GM19395 (cell line): ENCODE measurements around the gene MEIS1.
"Not testable (repeated sequence)": the region's sequence is repeated elsewhere in the genome, so short reads cannot be mapped to it uniquely, and the experiment has no call there.

Experiments
- ATAC-seq: cut with Tn5 transposase; IDR thresholded peaks from one replicate; pipeline ENCODE4 v1.9.1; 2021; ENCODE audit warnings: mild to moderate bottlenecking, moderate library complexity; ENCODE audit not compliant: unreplicated experiment

MEIS1 gene

DNA sequence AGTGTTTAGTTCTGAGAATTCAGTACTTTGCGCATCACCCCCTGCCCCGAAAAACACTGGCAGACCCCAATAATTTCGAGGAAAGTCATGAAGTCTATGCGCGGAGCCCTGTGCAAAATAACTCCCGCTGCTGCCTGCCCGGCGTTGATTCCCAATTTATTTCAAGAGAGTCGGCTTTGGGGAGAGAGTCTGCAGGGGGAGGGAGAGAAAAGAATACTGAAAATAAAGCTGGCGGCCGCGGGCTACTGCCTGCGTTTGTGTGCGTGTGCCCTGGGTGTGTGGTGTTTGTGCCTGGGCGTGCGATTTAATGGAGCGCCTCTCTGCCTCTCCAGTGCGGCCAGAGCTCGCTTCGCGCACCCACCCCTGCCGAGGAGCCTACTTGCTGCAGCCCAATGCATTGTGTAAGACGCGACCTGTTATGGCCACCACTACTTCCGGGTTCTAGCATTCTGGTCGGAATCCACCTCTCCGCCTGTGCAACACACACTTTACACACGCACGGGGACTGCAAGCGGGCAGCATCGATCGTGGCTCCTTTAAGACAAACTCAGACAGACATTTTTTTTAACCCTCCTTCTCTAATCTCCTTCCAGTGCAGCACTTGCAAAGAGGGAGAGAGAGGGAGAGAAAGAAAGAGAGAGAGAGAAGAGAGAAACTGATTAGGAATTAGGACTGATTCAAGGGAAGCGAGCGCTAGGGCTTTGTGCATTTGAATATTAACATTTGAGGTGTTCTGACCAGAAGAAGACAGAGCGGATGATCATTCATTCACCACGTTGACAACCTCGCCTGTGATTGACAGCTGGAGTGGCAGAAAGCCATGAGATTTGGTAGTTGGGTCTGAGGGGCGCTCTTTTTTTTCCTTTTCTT lies at the start of gene MEIS1:
Gene MEIS1 (plus strand): TSS at position 447 of the 870 bp plus-strand sequence. CDS start 732 bp downstream, outside the sequence.
- ATAC-seq = peak; percentile 77

DNA sequence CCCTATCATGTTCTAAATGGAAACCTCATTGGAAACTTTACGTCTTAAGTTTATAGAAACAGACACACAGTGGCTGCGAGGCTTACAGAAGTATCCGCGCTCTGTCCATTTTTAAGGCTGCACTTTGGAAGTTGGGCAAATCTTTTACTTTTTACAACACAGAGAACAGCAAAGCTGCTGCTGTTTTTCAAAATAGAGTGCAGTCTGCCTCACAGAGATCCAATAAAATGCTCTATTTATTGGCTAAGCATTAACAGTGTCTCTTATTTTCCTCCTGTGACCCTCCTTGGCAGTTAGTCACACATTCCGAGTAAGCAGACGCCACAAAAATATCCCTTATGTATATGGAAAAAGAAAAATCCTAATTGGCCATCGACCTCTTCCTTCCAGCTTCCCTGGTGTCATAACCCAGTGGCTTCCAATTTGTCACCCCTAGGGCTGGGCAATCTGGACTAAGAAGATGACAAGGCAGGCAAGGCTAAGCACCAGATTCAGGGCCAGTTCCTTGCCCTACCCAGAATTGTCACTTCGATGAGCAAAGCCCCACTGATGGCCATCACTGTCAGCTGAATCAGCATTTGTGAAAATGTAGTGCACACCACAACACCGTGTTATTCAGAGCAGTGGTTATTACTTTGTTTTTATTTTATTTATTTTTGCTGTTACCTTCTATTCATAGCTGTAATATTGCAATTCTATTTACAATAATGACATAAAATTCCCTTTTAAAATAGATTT lies 47.7 kb upstream of the MEIS1 start:
- ATAC-seq = no peak

DNA sequence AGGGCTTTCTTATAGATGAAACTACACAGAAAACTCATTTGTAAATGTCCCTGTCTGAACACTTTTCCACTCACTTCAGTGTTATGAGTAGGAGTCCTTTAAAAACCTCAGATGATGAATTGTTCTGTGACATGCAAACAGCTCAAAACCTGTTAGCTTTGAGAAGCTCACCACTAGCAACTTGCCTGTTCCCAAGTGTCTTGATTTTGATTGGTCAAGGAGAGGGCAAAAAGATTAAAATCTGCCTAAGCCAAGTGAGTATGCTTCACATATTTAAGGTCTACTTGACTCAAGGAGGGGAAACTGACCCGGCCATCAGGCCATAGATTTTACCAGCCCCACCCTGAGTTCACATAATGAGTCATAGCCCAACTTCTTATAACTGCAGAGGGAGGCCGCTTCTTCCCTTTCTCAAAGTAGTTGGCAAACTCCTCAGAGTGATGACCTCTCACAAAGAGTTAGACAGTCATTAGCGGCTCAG lies 45.2 kb upstream of the MEIS1 start:
- ATAC-seq = no peak

DNA sequence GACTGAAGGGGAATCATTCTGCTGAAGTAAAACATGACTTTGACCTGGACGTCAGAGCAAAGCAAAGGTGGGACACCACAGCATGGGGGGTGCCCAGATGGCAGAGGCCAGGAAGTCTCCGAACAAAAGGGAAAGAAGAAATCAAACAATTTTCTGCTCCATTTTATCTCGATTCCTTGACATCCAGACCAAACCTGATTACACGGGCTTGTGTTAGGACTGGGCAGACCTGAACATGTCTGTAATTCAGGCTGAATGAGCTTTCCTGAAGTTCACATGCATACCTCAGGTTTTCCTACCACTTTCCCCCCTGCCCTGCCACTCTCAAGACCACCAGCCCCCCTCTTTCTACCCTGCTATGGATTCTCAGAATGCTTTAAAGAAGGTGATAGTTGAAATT lies 44.8 kb upstream of the MEIS1 start:
- no peak for ATAC-seq

DNA sequence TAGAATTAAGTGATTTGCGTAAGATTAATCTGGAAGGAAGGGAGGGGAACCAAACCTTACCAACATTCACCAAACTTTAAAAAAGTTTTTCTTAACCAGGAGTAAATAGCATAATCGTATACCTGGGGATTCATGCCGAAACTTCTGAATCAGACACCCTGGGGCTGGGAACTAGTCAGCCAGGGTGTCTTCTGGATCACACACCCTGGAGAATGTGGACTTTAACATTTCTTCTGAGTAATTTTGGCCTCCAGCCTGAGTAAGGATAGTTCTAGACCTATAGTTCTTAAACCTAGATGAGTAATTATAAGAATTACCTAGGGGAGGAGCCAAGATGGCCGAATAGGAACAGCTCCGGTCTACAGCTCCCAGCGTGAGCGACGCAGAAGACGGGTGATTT lies 44.1 kb upstream of the MEIS1 start:
- no peak for ATAC-seq

DNA sequence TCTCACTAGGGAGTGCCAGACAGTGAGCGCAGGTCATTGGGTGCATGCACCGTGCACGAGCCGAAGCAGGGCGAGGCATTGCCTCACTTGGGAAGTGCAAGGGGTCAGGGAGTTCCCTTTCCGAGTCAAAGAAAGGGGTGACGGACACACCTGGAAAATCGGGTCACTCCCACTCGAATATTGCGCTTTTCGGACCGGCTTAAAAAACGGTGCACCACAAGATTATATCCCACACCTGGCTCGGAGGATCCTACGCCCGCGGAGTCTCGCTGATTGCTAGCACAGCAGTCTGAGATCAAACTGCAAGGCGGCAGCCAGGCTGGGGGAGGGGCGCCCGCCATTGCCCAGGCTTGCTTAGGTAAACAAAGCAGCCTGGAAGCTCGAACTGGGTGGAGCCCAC lies 43.7 kb upstream of the MEIS1 start:
- ATAC-seq = not testable (repeated sequence)

DNA sequence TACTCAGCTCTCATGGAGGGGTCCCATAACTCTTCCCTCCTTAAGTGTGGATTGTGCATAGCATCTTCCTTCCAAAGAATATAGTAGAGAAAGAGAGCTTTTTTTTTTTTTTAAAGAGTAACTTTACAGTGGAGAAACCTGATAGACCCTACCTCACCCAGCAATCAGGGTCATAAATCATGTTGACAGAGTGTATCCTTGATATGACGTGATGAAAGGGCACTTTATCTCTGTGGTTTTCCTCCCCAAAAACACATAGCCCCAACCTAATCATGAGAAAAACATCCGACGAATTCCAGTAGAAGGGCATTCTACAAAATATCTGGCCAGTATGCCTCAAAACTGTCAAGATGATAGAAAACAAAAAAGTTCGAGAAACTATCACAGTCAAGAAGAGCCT lies 29.5 kb upstream of the MEIS1 start:
- ATAC-seq = no peak

DNA sequence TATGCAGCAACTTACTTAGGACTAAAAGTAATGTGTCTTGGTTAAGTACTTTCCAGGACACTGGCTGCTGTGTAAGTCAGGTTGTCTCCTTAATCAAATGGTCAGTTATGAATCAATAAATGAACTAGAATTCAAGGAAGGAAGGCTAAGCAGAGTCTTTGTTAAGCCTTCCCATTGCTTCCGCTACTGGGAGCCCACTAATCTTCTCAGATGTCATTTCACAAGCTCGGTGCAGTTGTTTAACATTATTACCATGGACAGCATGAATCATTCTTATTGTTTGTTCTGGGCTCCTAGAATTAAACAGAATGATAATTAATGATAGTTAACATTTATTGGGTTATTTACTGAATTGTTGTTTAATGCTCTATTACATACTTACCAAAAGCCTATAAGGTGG lies 26.0 kb upstream of the MEIS1 start:
- no peak for ATAC-seq

DNA sequence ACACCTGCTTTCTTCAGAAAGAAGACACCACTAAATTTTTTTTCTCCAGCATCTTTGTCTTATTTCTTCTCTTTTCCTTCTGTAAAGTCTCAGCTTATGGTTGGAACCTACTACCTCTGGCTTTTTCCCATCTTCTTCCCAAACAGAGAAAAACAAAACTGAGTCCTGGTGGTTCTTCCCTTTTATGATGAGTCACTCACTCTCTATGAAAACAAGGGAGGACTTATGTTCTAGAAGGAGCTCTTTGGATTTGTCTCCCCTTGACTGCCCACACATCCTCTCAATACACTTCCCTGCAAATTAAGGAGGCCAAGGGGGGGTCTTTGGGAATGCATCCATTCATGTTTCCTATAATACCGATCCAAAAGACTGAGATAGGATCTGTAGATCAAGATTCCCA lies 22.1 kb upstream of the MEIS1 start:
- no peak for ATAC-seq

DNA sequence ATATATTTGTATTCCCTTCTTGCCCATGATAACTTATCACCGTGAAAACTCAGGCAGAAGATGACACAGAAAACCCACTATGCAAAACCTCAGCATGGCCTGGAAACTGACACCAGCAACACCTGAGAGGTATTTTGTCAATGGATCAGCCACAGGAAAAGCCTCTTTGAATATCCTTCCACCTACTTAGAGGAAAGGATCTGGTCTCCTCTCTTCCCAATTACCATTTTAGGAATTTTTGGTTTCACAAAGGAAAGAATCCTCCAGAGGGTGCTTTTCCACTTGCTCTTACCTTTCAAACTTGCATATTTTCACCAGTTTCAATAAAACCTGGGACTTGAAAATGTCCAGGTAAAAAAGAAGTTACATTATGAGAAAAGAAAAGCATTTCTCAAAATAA lies 20.0 kb upstream of the MEIS1 start:
- ATAC-seq = no peak

DNA sequence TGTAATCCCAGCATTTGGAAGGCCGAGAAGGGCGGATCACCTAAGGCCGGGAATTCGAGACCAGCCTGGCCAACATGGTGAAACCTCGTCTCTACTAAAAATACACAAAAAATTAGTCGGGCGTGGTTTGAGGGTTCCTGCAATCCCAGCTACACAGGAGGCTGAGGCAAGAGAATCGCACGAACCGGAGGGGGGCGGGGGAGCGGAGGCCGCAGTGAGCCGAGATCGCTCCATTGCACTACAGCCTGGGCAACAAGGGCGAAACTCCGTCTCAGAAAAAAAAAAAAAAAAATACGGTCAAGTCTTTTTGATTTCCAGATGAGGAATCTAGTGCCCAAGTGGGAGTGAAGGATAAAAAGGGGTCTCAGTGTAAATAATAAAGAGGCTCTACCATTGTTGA lies 16.5 kb upstream of the MEIS1 start:
- ATAC-seq = no peak

DNA sequence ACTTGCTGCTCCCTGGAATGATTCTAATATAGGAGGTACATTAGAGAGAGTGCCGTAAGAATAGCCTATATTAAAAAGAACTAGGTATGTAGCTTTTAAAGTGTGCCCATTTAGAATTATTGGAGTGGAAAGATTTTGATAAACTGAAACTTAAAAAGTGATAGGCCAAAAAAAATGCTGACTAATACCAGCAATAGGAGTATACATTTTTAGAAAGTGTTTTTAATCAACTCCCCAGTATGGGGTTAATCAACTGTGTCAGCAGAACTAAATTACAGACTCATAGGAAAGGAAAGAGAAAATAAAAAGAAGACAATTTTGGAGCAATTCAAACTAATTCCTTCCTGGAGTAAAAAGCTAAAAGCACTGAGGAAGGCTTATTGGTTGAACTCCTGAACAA lies 13.3 kb upstream of the MEIS1 start:
- ATAC-seq = no peak

DNA sequence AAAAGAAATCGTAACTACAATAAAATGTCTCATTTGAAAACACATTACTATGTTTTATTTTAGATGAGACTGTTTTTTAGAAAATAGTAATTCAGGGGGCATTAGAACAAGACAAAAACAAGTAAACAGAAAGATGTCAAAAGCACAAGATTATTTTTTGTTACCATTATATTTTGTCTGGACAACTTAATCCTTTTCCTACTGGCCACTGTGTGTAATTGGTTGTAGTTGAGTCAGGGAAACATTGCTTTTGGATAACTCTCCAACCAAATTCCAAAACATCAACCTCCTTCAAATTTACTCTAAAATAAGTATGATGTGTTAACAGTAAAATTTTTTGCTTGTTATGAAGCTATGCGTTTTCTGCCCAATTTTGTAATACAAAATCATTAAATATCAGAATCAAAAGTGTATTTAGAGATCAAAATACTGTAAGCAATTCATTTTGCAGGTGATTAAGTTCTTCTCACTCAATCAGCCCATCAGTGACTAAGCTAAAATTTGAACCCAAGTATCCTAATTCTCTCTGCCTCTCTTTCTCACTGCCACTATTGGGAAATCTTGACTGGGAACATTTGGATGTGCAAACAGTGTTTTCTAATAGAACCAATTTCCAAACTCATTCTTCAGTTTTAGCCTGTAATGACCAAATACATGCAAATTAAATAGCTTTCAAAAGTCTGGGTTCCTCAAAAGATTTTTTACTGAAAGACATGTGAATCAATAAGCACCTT lies 11.4 kb upstream of the MEIS1 start:
- no peak for ATAC-seq

DNA sequence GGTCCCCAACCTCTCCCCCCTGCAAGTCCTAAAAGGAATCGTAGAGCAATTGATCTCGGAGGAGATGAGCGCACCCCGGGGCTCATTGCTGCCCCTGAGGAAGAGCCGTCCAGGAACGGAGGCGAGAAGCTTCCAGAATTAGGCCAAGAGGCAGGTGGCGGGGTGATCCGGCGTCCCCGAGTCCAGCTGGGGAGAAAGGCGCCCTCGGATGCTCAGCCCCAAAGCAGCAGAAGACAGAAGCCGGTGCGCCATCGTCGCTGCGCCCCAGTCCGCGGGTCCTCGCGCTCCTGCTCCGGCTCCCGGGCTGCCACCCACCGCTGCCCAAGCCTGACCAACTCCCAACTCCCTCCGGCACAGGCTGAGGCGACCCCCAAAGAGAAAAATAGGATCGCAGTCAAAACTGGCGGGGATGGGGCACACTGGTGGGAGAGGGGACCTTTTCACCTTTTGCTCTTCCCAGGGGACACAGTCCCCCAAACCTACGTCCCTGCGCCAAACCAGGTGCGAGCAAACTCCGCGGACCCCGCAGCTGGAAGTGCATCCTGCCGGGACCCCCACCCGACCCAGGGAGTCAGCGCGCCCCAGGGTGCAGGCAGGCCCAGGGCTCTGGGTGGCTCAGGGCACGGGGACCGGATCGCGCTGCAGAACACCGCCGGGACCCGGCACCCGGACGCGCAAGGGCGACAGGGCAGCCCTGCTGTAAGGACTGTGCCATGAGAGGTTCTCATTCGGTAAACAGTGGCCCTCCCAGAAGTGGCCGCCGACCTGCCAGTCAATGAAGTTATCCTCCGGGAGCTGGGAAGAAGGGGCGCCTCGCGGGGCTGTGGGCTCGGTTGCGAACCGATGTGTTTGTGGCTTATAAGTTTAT lies 8.4 kb upstream of the MEIS1 start:
- ATAC-seq = no peak

DNA sequence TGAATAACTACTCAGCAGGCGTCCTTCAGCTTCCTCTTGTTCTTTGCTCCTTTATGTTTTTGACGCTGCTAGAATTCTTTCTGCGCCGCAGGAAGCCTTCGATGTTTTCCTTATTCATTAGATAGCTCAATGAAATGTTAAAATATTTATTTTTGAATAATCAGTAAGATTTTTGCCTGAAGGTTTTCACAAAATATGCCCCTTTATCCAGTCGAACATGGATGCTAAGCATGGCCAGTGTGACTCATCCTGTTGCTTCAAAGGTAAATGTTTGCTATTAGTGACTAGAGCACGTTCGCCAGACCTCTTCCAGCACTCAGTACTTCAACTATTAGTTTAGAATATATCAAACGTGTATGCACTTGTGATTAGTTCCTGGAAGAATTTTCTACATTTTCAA lies 7.6 kb upstream of the MEIS1 start:
- ATAC-seq = no peak

DNA sequence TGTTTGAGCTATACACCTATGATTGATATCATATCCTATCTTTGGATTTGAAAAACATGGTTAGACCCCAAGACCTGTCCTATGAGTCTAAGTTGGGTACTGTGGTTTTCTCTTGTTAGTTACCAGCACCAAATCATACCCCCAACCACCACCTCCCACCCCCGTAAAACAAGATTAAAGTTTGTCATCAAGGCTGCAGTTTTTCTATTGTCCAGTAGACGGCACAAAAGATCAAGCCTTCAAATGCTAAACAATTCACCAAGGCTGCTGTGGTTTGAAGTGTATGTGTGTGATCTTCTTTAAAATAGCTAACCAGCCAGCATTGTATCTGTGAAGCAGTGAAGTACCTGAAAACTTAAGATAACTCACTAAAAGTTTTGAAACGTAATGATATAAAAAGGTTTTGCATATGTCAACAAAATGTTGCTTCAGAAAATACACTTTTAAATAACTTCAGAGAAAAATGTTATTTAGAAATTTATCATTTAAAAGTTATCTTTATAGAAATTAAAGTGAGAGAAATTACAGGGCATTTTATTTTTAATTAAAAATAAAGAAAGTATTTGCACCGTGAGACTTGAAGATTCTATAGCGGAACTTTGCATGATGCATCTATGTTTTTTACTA lies 5.8 kb upstream of the MEIS1 start:
- ATAC-seq = no peak

DNA sequence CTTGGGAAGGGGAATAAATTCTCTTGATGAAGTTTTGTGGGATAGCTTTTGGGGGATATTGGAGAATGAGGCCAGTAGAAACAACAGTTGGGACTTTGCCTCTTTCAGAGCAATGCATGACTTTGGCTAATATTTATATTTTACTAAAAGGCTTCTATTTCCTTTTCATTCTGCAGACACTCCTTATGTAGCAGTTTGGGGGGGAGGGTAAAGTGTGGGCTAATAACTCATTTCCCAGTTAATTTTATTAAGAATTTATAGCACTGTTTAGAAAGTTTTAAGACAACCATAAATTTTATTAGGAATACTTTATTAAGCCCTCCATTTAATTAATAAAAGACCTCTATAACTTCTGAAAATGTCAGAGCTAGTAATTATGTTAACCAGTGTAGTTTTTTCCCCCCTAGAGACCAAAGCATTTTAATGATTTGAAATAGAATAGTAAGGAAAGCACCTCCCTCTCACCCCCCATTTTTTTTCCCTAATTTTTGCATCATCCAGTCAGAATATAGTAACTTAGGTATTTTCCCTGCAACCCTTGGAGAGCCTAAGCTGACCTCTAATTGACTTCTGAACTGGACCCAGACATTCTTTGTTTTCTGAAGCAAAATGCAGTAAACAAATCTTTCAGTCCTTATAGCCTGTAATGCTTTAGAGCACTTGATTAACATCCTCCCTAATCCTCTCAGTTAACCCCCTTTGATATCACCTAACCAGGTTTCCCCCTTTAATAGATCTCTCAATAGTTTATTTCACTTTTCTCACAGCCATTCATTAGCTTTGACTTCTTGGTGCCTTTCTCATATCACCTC lies 5.0 kb upstream of the MEIS1 start:
- no peak for ATAC-seq

DNA sequence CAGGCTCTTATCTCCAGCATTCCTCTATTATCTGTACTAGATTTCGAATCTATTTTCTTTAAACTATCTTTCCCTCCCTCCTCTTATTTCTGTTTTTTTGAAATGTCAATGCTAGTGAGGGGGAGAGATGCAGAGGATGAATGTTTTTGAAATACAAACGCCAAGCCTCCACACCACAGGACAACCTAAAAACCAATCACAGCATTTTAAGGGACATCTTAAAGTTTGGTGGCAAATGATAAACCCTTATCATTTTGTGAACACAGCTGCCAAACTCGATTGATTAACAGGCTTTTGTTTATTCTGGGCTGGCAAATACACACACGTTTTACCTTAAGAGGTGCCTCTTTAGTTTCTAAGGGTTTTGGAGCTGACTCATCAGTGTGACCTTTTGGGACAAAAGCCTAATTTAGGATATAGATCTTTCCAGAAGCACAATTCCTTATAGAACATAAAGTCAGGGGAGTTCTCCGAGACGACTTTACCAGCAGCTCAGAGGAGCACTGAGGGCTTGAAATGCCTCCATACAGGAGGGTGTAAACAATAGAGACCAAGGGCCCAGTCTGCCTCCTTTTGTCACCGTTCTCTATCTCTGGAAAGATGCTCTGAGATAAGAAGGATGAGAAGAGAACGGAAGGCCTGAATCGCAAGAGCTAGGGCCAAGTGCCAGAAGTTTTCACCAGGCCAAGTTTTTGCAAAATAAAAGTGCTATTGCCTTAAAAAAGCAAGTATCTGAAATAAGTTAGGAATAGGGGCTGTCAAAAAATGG lies 4.2 kb upstream of the MEIS1 start:
- no peak for ATAC-seq

DNA sequence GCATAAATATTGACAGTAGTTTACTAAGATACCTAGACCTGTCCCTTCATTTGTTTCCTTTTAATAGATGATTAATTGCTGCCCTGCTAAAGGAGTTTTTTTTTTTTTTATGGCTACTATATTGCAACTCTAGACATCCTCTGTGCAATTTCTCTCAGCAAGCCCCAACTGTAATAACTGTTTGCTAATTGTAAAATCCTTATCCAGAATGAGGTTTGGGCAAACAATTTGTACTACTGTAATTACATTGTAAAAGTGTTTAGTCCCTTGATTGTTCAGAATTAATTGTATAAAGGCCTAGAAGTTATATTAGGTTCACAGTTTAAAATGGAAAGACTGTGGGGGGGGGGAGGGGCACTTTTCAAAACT lies 3.7 kb upstream of the MEIS1 start:
- ATAC-seq = no peak
